ENCODE data around the gene CELF3.

GRCh38 chr1:151720974-151721787, 4.6 kb upstream of the CELF3 start, which contains the start of gene RIIAD1:
- TF ChIP-seq NFRKB (IDR thresholded peaks at IDR 0.05) = no peak
- no peak for TF ChIP-seq CTBP1 (IDR thresholded peaks at IDR 0.05; ENCODE audit: borderline replicate concordance)
- TF ChIP-seq SUZ12 (IDR thresholded peaks at IDR 0.05) = no peak
- TF ChIP-seq TARDBP (IDR thresholded peaks at IDR 0.05) = no peak
- no peak for TF ChIP-seq FOXA1 (IDR thresholded peaks at IDR 0.05)
